H1 (cell line): ENCODE measurements around the gene ADAMTS17. TPM values are rescaled to one million over a fixed set of nuclear protein-coding genes. Genes with fewer than 3 reads are reported as not detected.

Source experiments
- CTCF ChIA-PET: fragments of 300-600 bp; sonication (Branson Sonifier 250); formaldehyde crosslinking; loops from one replicate; lab custom pipeline; 2021; ENCODE audit not compliant: partially characterized antibody; lab: Charles Lee
- POLR2A ChIA-PET: fragments of 300-600 bp; sonication (Branson Sonifier 250); formaldehyde crosslinking; loops from one replicate; lab custom pipeline; 2021; ENCODE audit warnings: inconsistent platforms; ENCODE audit not compliant: partially characterized antibody; lab: Charles Lee
- DNase-seq, 2 experiments: peaks; one replicate each; pipeline versions ENCODE4 v3.0.0 to v3.0.0-alpha.2; 2010 to 2022; ENCODE audit warnings: low spot score in 2 of 2, low read depth in 1 of 2, mixed read lengths in 1 of 2
- FAIRE-seq: peaks from 2 replicates; lab custom pipeline; 2011; peaks lifted over from hg19 to GRCh38; lab: Jason Lieb, UNC
- H2AFZ ChIP-seq: 2 replicates; pipeline ENCODE4 v1.8.1; 2012; ENCODE audit warnings: low read length, inconsistent platforms
- H2AK5ac ChIP-seq: 2 replicates; pipeline ENCODE4 v1.6.1; 2013; ENCODE audit warnings: low read depth, low read length
- H2BK120ac ChIP-seq: replicated peaks from 2 replicates; pipeline ENCODE3; 2013; ENCODE audit warnings: low read depth, low read length, inconsistent platforms
- H2BK12ac ChIP-seq: 2 replicates; pipeline ENCODE4 v1.6.1; 2013; ENCODE audit warnings: low read depth, low read length
- H2BK15ac ChIP-seq: 2 replicates; pipeline ENCODE4 v1.6.1; 2013; ENCODE audit warnings: low read length
- H2BK20ac ChIP-seq: 2 replicates; pipeline ENCODE4 v1.6.1; 2013; ENCODE audit warnings: low read length
- H2BK5ac ChIP-seq: 2 replicates; pipeline ENCODE4 v1.6.1; 2013; ENCODE audit warnings: low read depth, low read length
- H3K14ac ChIP-seq: 2 replicates; pipeline ENCODE4 v1.6.1; 2013; ENCODE audit warnings: inconsistent platforms; ENCODE audit not compliant: insufficient read length
- H3K18ac ChIP-seq: 2 replicates; pipeline ENCODE4 v1.6.1; 2013; ENCODE audit warnings: low read length; ENCODE audit errors: extremely low read depth
- H3K23ac ChIP-seq: 2 replicates; pipeline ENCODE4 v1.6.1; 2013; ENCODE audit warnings: inconsistent platforms; ENCODE audit not compliant: insufficient read length
- H3K23me2 ChIP-seq: 2 replicates; pipeline ENCODE4 v1.6.1; 2013; ENCODE audit warnings: low read depth, low read length
- H3K27ac ChIP-seq: 2 replicates; pipeline ENCODE4 v1.6.1; 2011; ENCODE audit warnings: low read depth, low read length, inconsistent platforms
- H3K27me3 ChIP-seq, 4 experiments: replicated peaks in 1 of 4; 1 replicate in 1 of 4; 2 replicates in 3 of 4; pipeline versions ENCODE4 v1.6.1 to v1.8.1; 2011 to 2013; ENCODE audit warnings: low read length in 3 of 4, mild to moderate bottlenecking in 3 of 4, inconsistent platforms in 2 of 4, mixed read lengths in 2 of 4, moderate library complexity in 1 of 4; ENCODE audit not compliant: control insufficient read depth in 3 of 4, insufficient read depth in 3 of 4; ENCODE audit errors: extremely low read depth in 1 of 4
- H3K36me3 ChIP-seq, 4 experiments: 2 replicates each; pipeline versions ENCODE4 v1.6.1 to v1.8.1; 2011 to 2013; ENCODE audit warnings: mild to moderate bottlenecking in 4 of 4, low read length in 3 of 4, moderate library complexity in 2 of 4, control low read depth in 1 of 4, inconsistent platforms in 1 of 4; ENCODE audit not compliant: insufficient read depth in 4 of 4, control insufficient read depth in 2 of 4
- H3K4ac ChIP-seq: replicated peaks from 2 replicates; pipeline ENCODE3; 2013; ENCODE audit warnings: low read length, low read depth, mixed read lengths, inconsistent platforms; ENCODE audit not compliant: insufficient read length
- H3K4me1 ChIP-seq, 4 experiments: replicated peaks in 1 of 4; 1 replicate in 1 of 4; 2 replicates in 3 of 4; pipeline versions ENCODE4 v1.6.1 to v1.8.1; 2011 to 2013; ENCODE audit warnings: low read length in 3 of 4, inconsistent platforms in 2 of 4, mixed read lengths in 1 of 4; ENCODE audit not compliant: insufficient read depth in 4 of 4, control insufficient read depth in 3 of 4
- H3K4me2 ChIP-seq, 2 experiments: 2 replicates each; pipeline versions ENCODE4 v1.6.1 to v1.8.1; 2011 to 2013; ENCODE audit warnings: low read depth in 2 of 2, low read length in 2 of 2, control low read depth in 1 of 2, inconsistent platforms in 1 of 2, mild to moderate bottlenecking in 1 of 2; ENCODE audit not compliant: insufficient read depth in 1 of 2
- H3K4me3 ChIP-seq, 4 experiments: fragments of 200-600, 300-600 bp in 1 of 4; sonication (generic), shearing (Covaris generic), sonication (Bioruptor Twin) in 1 of 4; 2 replicates each; pipeline versions ENCODE4 v1.5.1 to v1.8.1; 2011 to 2016; ENCODE audit warnings: low read length in 4 of 4, low read depth in 3 of 4, control low read depth in 2 of 4, inconsistent platforms in 2 of 4, mild to moderate bottlenecking in 2 of 4, mixed read lengths in 1 of 4, moderate library complexity in 1 of 4; ENCODE audit not compliant: insufficient read depth in 2 of 4; ENCODE audit errors: extremely low read depth in 1 of 4
- H3K56ac ChIP-seq: replicated peaks from 2 replicates; pipeline ENCODE3; 2013; ENCODE audit warnings: low read depth, mild to moderate bottlenecking, mixed read lengths, low read length, inconsistent platforms; ENCODE audit not compliant: insufficient read length
- H3K79me1 ChIP-seq: 2 replicates; pipeline ENCODE4 v1.6.1; 2013; ENCODE audit warnings: low read depth, low read length, control low read depth
- H3K79me2 ChIP-seq, 2 experiments: 2 replicates each; pipeline versions ENCODE4 v1.6.1 to v1.8.1; 2012 to 2013; ENCODE audit warnings: low read length in 2 of 2, mild to moderate bottlenecking in 2 of 2, inconsistent platforms in 1 of 2; ENCODE audit not compliant: insufficient read depth in 2 of 2, control insufficient read depth in 1 of 2
- H3K9ac ChIP-seq, 4 experiments: replicated peaks in 1 of 4; 1 replicate in 1 of 4; 2 replicates in 3 of 4; pipeline versions ENCODE4 v1.6.1 to v1.8.1; 2011 to 2013; ENCODE audit warnings: low read depth in 3 of 4, low read length in 3 of 4, control low read depth in 2 of 4, mild to moderate bottlenecking in 2 of 4, moderate library complexity in 2 of 4, inconsistent platforms in 1 of 4; ENCODE audit errors: extremely low read depth in 1 of 4
- H3K9me3 ChIP-seq, 2 experiments: 2 replicates each; pipeline versions ENCODE4 v1.6.1 to v1.8.1; 2012 to 2013; ENCODE audit warnings: mild to moderate bottlenecking in 2 of 2, moderate library complexity in 2 of 2, control low read depth in 1 of 2, inconsistent platforms in 1 of 2, low read depth in 1 of 2, low read length in 1 of 2, mixed read lengths in 1 of 2; ENCODE audit not compliant: insufficient read depth in 2 of 2
- H4K20me1 ChIP-seq, 2 experiments: replicated peaks in 1 of 2; 2 replicates each; pipeline versions ENCODE3 to v1.8.1; 2011 to 2013; ENCODE audit warnings: inconsistent platforms in 2 of 2, low read length in 2 of 2, mild to moderate bottlenecking in 1 of 2; ENCODE audit not compliant: insufficient read depth in 2 of 2, control insufficient read depth in 1 of 2
- H4K5ac ChIP-seq: 2 replicates; pipeline ENCODE4 v1.6.1; 2013; ENCODE audit warnings: low read length, low read depth, mixed read lengths, inconsistent platforms; ENCODE audit not compliant: insufficient read length
- H4K8ac ChIP-seq: 2 replicates; pipeline ENCODE4 v1.8.0; 2013; ENCODE audit warnings: mild to moderate bottlenecking, moderate library complexity, low read length, inconsistent platforms; ENCODE audit not compliant: insufficient read depth; ENCODE audit errors: extremely low read depth
- H4K91ac ChIP-seq: replicated peaks from 2 replicates; pipeline ENCODE3; 2013; ENCODE audit warnings: low read length, mixed read lengths, inconsistent platforms; ENCODE audit not compliant: insufficient read length
- CBX8 ChIP-seq: fragments of 300-800, 300-1000 bp; sonication (generic); IDR thresholded peaks from 2 replicates; pipeline ENCODE4 v1.7.1; 2016; ENCODE audit warnings: low read depth, low read length, borderline replicate concordance
- whole genome bisulfite sequencing, 2 experiments: shearing (Covaris generic) in 1 of 2; methylation state at CpG; one replicate each; pipeline versions ENCODE4 v1.1.6 to v1.1.7; 2013 to 2015; ENCODE audit warnings: low lambda C conversion rate in 2 of 2, mixed read lengths in 2 of 2, inconsistent platforms in 1 of 2, low coverage in 1 of 2, missing lambda C conversion rate in 1 of 2; ENCODE audit not compliant: insufficient replicate concordance in 2 of 2, insufficient coverage in 1 of 2, insufficient read length in 1 of 2; ENCODE audit errors: extremely low coverage in 1 of 2, missing lambda C conversion rate in 1 of 2; 5-methylcytosine and 5-hydroxymethylcytosine counted together
- polyA plus RNA-seq, 7 experiments: library from polyadenylated mRNA; depleted of rRNA in 3 of 7; stranded (reverse) in 5 of 7; unstranded in 2 of 7; fragments of >200 nt in 5 of 7; fragments of 200-250 nt in 2 of 7; gene quantifications; 1 replicate in 5 of 7; 2 replicates in 1 of 7; 4 replicates in 1 of 7; pipeline versions ENCODE4 v1.2.1 to v1.2.3, GENCODE V29; 2011 to 2013; ENCODE audit warnings: missing spikeins in 2 of 7, mixed read lengths in 2 of 7
- total RNA-seq: library from RNA; stranded (reverse); fragmentation: NEBNext Ultra II Directional; extraction: Animal tissue kit (Norgen Biotek cat#: 25700); gene quantifications from 2 replicates; pipeline ENCODE4 v1.2.1, GENCODE V29; 2021

ADAMTS17 gene
- total and polyA plus RNA-seq, 2 of the 8 experiments (the other 6 are each of a cell fraction or from before 2014, with no cell fraction given): 0.51 to 1.7 TPM

DNA sequence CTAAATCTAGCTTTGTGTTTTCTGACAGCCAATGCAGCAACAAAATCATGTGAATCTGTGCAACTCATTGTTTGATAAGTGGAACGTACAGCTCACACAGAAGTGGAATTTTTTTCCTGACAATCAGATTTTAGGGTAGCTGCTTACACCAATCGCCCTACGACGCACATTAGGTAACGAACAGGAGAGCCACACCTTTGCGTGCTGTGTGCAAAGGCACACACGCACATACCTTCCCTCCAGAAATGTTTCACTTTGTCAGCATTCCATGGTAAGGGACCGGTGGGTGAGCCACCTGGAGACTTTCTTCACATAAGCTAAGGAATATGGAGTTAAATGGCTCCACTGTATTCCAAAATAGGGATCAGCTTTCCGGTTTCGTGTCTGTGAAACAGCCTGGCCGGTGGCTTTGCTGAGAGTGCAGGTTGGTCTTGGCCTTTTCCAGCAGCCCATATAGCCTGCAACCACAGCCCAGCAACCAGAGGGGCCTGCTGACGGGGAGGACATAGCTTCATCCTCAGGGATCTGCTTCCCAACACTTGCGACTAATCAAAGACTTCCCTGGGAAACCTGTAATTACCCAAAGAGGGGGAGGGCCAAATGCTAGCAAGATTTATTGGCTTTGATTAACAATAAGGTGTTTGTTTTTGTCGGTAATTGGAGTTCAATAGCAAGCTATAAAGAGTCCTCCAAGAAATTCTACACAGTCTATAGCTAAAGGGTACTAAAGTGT lies 145.3 kb downstream of the ADAMTS17 start:
- H2BK20ac ChIP-seq: no peak overlapping the region
- no peaks in the 10 kb centered on the region for H3K23me2 ChIP-seq
- H2BK15ac ChIP-seq: no peak overlapping the region
- ChIA-PET CTCF (interaction anchor here (1.7 kb wide), 1 partner anchor 142 kb away, joined by 4 read pairs; no protein-coding TSS in a partner anchor), POLR2A (no interaction called here)
- no peak overlapping the region for H4K5ac ChIP-seq
- H3K27ac ChIP-seq: no peak overlapping the region
- TF ChIP-seq CBX8: no peak
- no peak for FAIRE-seq
- H3K4ac ChIP-seq: no peak overlapping the region
- H3K4me3 ChIP-seq: no peak overlapping the region
- H4K20me1 ChIP-seq: no peaks in the 10 kb centered on the region
- WGBS, 2 experiments: 91% methylated on average over 14 of the region's 14 CpGs; no CpG with 5 or more reads in 1 of the 2 experiments
- no peak overlapping the region for H3K14ac ChIP-seq
- no peaks in the 10 kb centered on the region for H3K9me3 ChIP-seq
- no peak overlapping the region for H2AK5ac ChIP-seq
- no peak overlapping the region for H3K4me2 ChIP-seq
- no peak overlapping the region for H3K56ac ChIP-seq
- H3K4me1 ChIP-seq: peaks cover 0 to 12% (median under 1%) of the 10 kb centered on the region in 4 experiments; a peak in 4 of 7 replicates
- H3K18ac ChIP-seq: no peak overlapping the region
- H3K23ac ChIP-seq: no peak overlapping the region
- no peaks in the 10 kb centered on the region for H3K27me3 ChIP-seq
- H3K79me1 ChIP-seq: no peaks in the 10 kb centered on the region
- H4K91ac ChIP-seq: no peak overlapping the region
- H2BK5ac ChIP-seq: no peak overlapping the region
- DNase-seq: peak in 1 of 2 experiments; percentile 30
- no peak overlapping the region for H2BK120ac ChIP-seq
- no peak overlapping the region for H2AFZ ChIP-seq
- no peaks in the 10 kb centered on the region for H3K36me3 ChIP-seq
- H4K8ac ChIP-seq: no peak overlapping the region
- no peak overlapping the region for H2BK12ac ChIP-seq
- no peaks in the 10 kb centered on the region for H3K79me2 ChIP-seq
- H3K9ac ChIP-seq: no peak overlapping the region
